ES-I3 (cell line): ENCODE results near the gene RSU1.

Experiments used
- H3K36me3 ChIP-seq: 2 replicates; pipeline ENCODE4 v1.6.1; 2013; ENCODE audit warnings: mild to moderate bottlenecking, low read length, control low read depth, moderate library complexity; ENCODE audit not compliant: insufficient read depth
- H3K4me1 ChIP-seq: 2 replicates; pipeline ENCODE4 v1.6.1; 2013; ENCODE audit warnings: mild to moderate bottlenecking, control low read depth, low read length; ENCODE audit not compliant: insufficient read depth
- H3K9ac ChIP-seq: 2 replicates; pipeline ENCODE4 v1.6.1; 2013; ENCODE audit warnings: low read depth, mild to moderate bottlenecking, low read length, moderate library complexity
- H3K9me3 ChIP-seq: 2 replicates; pipeline ENCODE4 v1.6.1; 2013; ENCODE audit warnings: mild to moderate bottlenecking, low read length, moderate library complexity; ENCODE audit not compliant: control insufficient read depth, insufficient read depth

Gene RSU1

DNA sequence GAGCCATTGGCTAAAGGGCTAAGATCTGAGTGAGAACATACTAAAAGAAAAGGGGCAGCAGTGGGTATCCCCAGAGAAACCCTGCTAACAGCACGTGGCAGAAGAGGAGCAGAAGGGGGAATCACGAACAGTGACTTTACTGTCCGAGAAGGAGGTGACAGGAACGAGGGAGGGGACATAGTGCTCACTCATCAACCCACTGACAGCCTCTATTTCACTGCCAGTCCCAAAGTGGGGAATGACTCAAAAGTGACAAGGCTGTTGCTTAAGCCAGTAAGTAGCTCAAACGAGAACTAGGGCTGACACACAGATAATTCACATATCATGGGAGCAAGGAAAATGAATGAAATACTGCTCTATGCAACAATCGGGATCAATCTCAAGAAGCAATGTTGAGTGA is 92.7 kb downstream of the RSU1 start:
- H3K9me3 ChIP-seq, result no peaks in the 10 kb centered on the region; the same call in 1 of the 2 replicates
- H3K36me3 ChIP-seq, result no peaks in the 10 kb centered on the region
- H3K9ac ChIP-seq, result no peak overlapping the region
- no peaks in the 10 kb centered on the region for H3K4me1 ChIP-seq

DNA sequence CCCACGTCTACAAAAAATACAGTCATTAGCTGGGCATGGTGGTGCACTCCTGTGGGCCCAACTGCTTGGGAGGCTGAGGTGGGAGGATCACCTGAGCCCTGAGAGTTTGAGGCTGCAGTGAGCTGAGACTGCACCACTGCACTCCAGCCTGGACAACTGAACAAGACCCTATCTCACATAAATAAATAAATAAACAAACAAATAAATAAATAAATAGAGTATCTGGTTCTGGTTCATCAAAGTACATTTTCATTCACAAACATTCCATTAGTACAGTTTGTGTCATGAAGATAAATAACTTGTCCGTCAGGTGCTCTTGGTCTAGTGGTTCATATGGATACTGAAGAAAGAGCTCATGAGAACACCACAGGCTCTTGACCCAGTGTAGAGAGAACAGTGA is 96.4 kb downstream of the RSU1 start:
- Histone ChIP-seq H3K9me3 (no peaks in the 10 kb centered on the region; the same call in 1 of the 2 replicates), H3K9ac (no peak overlapping the region), H3K36me3 (no peaks in the 10 kb centered on the region), H3K4me1 (no peaks in the 10 kb centered on the region)

DNA sequence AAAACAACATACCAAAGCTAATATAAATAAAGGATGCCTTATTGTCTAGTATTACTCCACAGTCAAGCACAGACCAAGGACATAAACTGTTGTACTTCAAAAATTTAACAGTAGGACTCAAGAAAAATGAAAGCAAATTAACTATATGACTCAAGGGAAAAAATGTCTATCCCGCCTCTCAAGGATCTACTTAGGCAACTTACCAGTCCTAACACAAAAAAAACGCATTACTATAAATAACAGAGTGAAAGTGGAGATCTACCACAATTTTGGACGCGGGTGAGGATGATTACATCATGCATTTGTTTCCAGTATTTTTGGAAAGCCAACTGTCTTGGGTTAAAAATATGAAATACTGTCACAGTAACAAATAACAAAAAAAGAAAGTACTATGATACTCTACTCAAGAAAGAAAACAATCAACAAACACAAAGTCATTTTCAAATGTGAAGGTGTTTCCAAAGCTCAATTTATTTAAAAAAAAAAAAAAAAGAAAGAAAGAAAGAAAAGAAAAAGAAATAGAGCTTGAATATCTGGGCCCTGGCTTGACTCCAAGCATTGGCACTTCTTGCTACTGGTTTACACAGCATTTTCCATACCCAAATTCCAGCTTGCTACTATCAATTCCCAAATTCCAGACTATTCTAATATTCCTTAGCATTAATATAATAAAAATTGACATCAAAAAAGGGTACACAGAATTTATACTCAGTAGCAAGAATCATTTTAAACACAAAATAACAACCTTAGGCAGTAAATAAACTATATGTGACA is 99.4 kb downstream of the RSU1 start:
- Histone ChIP-seq H3K9me3 (no peaks in the 10 kb centered on the region; the same call in 1 of the 2 replicates), H3K36me3 (no peaks in the 10 kb centered on the region), H3K9ac (no peak overlapping the region), H3K4me1 (no peaks in the 10 kb centered on the region)

DNA sequence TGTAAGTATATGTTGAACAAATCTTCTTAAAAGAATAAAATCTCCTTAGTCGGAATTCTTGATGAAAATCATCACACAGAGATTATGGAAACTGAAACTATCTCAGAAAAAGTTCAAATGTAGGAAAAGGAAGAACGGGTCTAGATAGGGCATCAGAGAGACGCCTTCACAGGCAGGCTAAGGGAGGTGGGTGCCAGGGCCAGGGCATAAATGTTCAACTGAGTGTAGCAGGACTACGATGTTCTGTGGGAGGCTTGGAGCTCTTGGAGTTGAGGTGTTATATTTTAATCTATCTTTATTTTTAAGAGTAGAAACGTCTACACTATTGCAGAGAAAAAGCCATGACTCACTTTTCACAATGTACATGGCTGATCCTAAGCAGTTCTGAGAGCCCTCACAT is 101.2 kb downstream of the RSU1 start:
- H3K4me1 ChIP-seq, result no peaks in the 10 kb centered on the region
- no peaks in the 10 kb centered on the region; the same call in 1 of the 2 replicates for H3K9me3 ChIP-seq
- H3K9ac ChIP-seq, result no peak overlapping the region
- H3K36me3 ChIP-seq, result no peaks in the 10 kb centered on the region

DNA sequence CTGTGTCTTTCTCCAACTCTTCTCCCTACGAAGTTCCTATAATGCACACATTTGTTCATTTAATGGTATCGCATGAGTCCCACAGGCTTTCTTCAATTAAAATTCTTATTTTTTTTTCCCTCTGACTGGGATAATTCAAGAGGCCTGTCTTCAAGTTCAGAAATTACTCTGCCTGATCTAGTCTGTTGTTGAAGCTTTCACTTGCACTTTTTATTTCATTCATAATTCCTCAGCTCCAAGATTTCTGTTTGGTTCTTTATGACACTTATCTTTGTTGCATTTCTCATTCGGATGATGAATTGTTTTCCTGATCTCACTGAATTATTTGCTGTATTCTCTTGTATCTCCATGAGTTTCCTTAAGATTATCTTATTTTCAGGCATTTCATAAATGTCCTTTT is 103.9 kb downstream of the RSU1 start:
- no peaks in the 10 kb centered on the region; the same call in 1 of the 2 replicates for H3K9me3 ChIP-seq
- no peaks in the 10 kb centered on the region for H3K4me1 ChIP-seq
- H3K36me3 ChIP-seq, result no peaks in the 10 kb centered on the region
- no peak overlapping the region for H3K9ac ChIP-seq

DNA sequence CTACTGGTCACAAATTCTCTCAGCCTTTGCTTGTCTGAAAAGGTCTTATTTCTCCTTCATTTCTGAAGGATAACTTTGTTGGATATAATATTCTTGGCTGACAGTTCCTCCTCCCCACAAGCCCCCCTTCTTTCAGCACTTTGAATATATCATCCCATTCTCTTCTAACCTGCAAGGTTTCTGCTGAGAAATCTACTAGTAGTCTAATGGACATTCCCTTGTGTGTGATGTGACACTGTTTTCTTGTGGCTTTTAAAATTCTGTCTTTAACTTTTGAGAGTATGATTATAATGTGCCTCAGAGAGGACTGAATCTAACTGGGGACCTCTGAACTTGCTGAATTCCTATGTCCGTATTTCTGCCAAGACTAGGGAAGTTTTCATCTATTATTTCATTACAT is 104.3 kb downstream of the RSU1 start:
- H3K9me3 ChIP-seq, result no peaks in the 10 kb centered on the region; the same call in 1 of the 2 replicates
- H3K4me1 ChIP-seq, result no peaks in the 10 kb centered on the region
- no peaks in the 10 kb centered on the region for H3K36me3 ChIP-seq
- no peak overlapping the region for H3K9ac ChIP-seq

DNA sequence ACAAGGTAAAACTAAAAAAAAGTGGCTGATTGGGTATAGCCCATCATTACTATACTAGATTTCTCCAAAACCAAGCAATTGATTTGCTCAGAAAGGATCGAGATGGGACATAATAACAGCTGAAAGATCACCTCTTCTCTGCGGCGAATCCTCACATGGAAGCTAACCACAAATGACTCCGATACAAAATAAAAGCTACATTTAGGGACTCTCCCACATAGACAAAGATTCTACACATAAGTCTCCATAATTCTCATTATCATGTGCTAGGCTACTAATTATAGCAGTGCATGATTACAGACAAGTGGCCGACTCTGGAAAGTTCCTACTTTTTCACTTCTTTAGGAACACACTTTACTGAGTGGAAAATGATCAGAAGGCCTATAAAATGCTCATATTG is 116.9 kb downstream of the RSU1 start:
- H3K36me3 ChIP-seq, result no peaks in the 10 kb centered on the region
- H3K4me1 ChIP-seq, result no peaks in the 10 kb centered on the region
- peaks cover 2% of the 10 kb centered on the region; the same call in 1 of the 2 replicates for H3K9me3 ChIP-seq
- no peak overlapping the region for H3K9ac ChIP-seq

DNA sequence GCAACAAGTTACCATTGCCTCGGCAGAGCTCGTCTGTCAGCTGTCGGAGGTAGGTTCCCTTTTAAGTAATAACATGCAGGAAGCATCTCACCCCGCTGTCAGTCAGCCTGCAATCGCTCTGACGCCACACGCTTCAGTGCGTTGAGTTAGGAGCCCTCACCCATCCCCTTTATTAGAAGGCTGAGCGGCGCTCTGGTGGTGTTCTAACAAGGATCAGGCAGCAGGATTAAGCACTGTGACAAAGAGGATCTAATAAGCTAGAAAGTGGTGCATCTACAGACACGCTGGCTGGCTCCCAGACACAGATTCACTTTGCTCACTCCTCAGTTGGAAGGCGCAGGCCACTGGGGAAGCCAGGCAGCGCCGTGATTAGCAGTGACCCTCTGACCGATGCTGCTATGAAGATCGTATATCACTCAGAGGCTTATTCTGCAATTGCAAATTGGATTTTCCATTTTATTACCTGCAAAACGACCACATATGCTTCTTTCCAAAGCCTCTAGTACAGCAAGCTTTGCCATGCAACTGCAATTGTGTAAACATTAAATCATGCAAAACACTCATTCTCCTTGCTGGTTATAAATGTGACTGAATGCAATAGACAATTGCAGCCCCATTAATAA is 117.7 kb downstream of the RSU1 start:
- Histone ChIP-seq H3K4me1 (no peaks in the 10 kb centered on the region), H3K9ac (no peak overlapping the region), H3K9me3 (peaks cover 2% of the 10 kb centered on the region; the same call in 1 of the 2 replicates), H3K36me3 (no peaks in the 10 kb centered on the region)

DNA sequence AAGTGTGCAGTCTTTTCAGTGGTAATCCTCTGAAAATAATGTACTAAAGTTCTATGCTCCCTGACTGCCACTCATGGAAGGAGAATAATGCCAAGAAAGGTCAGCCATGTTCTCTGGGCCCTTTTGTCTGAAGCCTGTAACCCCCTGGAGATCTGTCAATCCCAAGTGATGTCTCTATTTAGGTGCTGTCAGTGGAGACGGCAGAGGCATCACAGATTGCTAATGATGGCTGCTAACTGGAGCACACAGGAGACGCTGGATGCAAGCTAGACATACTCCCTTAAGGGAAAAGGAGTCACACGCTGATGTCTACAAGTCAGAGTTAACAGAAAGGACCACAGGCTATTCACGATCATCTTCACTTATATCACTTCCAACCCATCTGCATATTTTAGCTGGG is 118.8 kb downstream of the RSU1 start:
- Histone ChIP-seq H3K9ac (no peak overlapping the region), H3K36me3 (no peaks in the 10 kb centered on the region), H3K9me3 (peaks cover 2% of the 10 kb centered on the region; the same call in 1 of the 2 replicates), H3K4me1 (no peaks in the 10 kb centered on the region)

DNA sequence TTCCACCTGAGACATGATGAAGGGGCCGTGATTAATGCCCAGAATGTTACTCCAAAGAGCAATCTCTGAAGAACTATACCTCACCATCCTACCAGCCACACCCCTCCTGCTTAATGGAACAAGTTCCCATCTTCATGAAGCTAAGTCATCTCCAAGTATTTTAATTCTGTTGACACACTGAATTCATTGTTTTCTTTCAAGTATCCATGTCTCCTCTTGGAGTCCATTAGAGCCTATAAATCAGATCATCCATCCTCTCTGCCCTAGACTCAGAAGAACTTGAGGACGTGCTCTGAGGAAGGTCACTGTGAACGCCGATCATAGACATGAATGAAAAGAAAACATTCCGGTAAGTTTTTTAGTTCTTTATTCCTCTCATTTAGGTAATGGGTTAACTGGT is 126.8 kb downstream of the RSU1 start:
- H3K9ac ChIP-seq, result no peak overlapping the region
- no peaks in the 10 kb centered on the region for H3K9me3 ChIP-seq
- H3K36me3 ChIP-seq, result no peaks in the 10 kb centered on the region
- H3K4me1 ChIP-seq, result peaks cover 3% of the 10 kb centered on the region; the same call in 1 of the 2 replicates

DNA sequence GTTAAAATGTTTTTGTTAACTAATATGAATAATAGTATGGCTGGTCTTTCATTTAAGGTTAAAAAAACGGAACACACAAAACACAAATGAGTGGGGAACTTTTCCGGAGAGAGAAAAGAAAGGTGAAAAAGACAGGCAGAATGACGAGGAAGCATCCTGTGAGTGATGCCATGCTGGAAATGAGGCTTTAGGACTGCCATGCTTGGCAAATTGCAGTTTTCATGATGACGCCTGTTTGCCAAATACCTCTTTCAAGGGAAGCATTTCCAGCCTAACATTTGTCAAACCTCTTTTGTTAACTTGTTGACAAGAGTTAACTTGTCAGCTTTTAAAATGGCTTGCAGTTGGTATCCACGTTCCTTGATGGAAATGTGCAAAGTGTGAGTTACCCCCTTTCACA is 127.5 kb downstream of the RSU1 start:
- Histone ChIP-seq H3K9ac (no peak overlapping the region), H3K9me3 (no peaks in the 10 kb centered on the region), H3K36me3 (no peaks in the 10 kb centered on the region), H3K4me1 (peaks cover 3% of the 10 kb centered on the region; the same call in 1 of the 2 replicates)

DNA sequence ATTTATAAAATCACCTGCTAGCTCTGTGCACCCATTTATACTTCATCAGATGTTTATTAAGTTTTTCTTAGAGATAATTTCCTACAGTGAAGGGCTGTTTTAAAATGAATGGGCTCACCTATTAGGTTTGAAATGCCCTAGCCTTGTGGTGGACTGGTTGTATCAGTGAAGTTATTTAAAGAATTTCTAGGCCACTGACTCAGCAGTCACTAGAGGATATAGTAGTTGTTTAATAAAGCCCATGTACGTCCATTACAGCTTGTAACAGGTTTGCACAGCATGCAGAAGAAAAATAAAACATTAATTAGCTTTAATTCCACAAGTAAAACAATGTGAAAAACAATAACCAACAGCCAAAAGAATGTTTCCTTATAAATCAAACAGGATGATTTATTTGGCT is 128.0 kb downstream of the RSU1 start:
- H3K4me1 ChIP-seq, result peaks cover 3% of the 10 kb centered on the region; the same call in 1 of the 2 replicates
- no peaks in the 10 kb centered on the region for H3K36me3 ChIP-seq
- no peak overlapping the region for H3K9ac ChIP-seq
- H3K9me3 ChIP-seq, result no peaks in the 10 kb centered on the region

DNA sequence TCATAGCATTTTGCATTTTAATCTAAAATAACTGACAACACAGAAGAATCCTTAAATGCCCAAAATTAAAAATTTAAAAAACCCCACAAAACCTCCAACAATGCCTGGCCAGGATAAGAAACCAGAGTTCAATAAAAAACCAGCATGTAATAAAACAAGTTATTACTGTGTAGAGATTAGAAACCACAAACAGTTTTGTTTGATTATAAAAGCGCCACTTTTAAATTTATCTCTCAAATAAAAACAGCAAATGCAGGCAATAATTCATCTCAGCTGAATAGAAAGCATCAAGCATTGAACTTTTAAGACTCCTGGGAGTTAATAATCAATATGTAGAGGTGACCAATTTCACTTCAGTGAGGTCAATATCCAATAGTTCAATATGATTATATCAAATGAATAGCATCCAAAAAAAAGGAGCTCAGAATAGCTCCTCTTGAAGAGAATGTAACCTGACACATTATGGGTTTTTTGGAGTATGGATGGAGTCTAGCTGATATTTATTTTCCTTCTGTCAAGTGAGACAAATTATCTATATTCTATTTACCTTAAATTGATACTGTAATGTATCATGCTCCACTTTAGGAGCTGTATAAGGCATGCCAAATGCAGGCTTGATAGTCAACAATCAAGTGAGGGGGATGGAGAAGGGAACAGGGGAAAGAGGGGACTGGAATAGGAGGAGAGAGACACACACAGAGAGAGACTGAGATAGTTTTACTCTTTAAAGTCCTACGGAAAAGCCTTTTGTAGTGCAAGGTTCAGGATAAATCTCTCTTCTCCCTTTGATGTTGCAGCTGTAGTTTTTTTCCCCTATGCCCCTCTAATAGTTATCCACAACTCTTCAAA is 130.9 kb downstream of the RSU1 start:
- no peaks in the 10 kb centered on the region for H3K9me3 ChIP-seq
- H3K9ac ChIP-seq, result no peak overlapping the region
- peaks cover 3% of the 10 kb centered on the region; the same call in 1 of the 2 replicates for H3K4me1 ChIP-seq
- no peaks in the 10 kb centered on the region for H3K36me3 ChIP-seq

DNA sequence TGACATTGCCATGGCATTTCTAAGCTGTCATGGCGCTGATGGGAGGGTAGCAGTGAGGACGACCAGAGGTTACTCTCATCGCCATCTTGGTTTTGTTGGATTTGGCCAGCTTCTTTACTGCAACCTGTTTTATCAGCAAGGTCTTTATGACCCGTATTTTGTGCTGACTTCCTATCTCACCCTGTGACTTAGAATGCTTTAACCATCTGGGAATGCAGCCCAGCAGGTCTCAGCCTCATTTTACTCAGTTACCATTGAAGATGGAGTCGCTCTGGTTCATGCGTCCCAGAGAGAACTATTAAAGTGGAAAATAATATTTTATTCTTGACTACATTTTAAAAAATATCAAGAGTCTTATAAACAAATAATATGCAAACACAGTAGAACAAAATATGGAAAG is 131.7 kb downstream of the RSU1 start:
- H3K4me1 ChIP-seq, result peaks cover 3% of the 10 kb centered on the region; the same call in 1 of the 2 replicates
- no peaks in the 10 kb centered on the region for H3K36me3 ChIP-seq
- no peaks in the 10 kb centered on the region for H3K9me3 ChIP-seq
- H3K9ac ChIP-seq, result no peak overlapping the region
